HG03378 (cell line): ENCODE measurements around the gene ITIH2.
"Not testable (repeated sequence)": the region's sequence is repeated elsewhere in the genome, so short reads cannot be mapped to it uniquely, and the experiment has no call there.

ENCODE experiments used
- ATAC-seq: cut with Tn5 transposase; IDR thresholded peaks from one replicate; pipeline ENCODE4 v1.9.1; 2021; ENCODE audit warnings: mild to moderate bottlenecking, moderate library complexity; ENCODE audit not compliant: unreplicated experiment

The ITIH2 gene

DNA sequence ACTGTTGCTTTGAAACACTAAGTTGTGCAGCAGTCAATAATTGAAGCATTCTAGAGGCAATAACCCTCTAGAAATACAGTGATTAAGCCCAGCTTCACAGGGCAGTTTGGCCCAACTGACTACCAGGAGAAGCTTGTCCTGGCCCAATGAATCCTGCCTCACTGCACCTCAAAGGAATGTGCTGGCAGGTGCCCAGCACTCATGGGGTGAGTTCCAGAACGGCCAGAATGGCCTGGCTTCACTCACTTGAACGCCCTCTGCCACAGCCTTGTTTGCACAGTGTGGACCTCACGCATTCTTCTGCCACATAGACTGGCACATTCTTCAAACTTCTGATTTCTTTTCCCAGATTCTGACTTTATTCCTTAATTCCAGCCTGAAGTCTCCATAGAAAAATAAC lies 6.6 kb upstream of the ITIH2 start:
- ATAC-seq, result no peak

DNA sequence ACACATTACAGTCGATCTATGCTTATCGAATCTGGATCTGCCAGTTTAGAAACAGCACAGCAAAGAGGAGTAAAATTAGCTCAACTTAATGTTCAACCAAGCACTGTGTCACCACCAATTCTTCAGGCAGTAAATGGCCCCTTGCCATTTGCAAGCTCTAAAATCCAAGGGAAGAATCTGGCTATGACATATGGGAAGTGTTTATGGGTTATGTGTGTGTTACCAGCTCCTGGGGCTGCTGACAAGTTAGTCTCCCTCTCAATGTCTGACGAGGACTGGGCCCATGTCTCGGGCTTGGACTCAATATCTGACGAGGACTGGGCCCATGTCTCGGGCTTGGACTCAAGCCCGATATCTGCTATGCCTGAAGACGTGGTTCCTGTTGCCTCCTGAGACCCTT lies 5.7 kb upstream of the ITIH2 start:
- ATAC-seq, result no peak

DNA sequence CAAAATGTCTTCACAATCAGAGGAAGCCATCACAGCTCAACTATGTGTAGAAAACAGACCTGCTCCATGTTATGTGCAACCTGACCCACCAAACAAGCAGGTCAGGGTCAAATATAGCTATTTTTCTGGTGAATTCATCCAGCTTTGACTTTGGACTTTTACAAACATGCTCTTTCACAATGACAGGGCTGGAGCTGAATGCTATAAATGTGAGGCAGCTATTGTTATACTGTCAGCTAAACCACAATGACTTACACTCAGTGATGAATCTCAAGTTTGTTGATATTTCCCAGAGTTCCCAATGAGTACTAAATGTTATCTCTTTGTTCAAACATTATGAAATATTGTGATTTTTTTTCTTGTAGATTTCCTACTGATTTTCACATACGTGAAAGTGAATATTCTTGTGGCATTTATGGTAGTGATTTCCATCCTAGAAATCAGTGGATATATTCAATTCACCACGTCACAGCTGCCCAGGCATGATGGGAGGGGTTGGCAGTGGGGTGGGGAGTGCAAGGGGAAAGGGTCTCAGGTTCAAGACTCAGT lies 2.5 kb upstream of the ITIH2 start:
- ATAC-seq, result no peak

DNA sequence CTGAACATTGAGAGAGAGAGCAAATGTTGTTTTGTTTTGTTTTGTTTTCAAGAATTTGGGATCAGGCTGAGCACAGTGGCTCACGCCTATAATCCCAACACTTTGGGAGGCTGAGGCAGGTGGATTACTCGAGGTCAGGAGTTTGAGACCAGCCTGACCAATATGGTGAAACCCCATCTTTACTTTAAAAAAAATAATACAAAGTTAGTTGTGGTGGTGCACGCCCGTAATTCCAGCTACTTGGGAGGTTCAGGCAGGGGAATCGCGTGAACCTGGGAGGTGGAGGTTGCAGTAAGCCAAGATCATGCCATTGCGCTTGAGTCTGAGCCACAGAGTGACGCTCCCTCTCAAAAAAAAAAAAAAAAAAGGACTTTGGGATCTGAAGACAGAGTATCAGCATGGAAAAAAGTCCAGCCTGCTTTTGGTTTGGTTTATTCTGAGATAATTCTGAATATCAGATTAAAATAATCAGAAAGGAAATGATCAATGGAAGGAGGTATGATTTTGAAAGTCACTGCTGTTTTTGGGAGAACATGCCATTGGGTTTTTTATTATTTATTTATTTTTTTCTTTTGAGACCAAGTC lies 1.9 kb upstream of the ITIH2 start:
- ATAC-seq, result no peak

DNA sequence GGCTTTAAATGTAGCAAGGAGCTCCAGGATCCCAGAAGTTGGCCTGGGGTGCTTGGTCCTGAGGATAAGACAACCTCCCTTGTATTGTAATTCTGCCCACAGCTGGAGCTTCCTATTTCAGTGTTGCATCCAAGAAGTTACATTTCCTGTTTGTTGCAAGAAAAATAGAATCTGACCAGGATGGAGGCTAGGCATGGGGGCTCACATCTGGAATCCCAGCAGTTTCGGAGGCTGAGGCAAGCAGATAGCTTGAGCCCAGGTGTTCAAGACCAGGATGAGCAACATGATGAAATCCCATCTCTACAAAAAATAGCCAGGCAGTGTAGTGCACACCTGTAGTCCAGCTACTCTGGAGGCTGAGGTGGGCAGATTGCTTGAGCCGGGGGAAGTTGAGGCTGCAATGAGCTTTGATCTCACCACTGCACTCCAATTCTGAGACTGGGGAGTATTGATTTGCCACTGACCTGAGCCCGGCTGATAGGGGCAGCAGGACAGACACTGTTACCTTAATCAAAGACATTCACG lies 766 bp upstream of the ITIH2 start:
- ATAC-seq, result no peak

DNA sequence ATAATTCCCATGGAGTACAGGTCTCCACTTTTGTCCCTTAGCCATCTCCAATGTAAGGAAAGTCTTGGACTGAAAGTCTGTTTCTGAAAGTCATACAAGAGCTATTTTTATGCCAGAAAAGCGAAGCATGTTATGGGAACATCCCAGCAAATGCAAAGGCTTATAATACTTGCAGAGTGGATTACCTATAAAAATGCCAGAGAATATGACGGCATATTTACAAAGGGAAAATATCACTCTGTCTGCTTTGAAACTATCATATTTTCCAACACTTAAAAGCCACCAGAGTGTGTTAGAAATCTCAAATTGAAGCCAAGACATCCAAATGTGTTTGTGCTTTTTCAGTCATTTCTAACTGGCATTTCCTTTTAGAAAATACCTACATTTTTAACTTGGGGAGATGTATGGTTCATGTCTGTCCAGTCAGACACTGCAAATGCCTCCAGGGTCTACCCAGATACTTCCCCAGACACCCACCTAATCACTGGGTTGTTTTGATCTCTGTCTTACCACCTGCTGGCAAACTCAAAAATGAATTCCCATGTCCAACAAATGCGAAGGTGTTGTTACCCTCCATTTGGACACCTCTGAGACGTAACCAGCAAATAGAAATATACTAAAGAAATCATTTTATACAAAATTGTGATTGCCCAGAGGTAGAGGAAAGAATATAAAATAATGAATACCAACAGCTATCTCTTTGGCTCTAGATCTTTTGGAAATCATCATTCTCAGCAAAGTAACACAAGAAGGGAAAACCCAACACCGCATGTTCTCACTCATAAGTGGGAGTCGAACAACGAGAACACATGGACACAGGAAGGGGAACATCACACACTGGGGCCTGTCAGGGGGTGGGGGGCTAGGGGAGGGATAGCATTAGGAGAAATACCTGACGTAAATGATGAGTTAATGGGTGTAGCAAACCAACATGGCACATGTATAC lies 1.2 kb downstream of the ITIH2 start:
- no peak for ATAC-seq

DNA sequence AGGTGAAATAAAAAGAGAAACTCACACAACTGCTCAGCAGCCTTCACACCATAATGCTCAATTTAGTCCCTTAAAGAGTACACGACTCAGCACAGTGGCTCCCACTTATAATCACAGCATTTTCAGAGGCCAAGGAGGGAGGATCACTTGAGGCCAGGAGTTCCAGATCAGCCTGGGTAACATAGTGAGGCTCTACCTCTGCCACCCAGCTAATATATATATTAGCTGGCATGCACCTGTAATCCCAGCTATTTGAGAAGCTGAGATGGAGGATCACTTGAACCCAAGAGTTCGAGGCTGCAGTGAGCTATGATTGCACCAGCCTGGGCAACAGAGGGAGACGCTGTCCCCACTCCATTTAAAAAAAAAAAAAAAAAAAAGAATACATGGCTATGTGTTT lies 2.2 kb downstream of the ITIH2 start:
- no peak for ATAC-seq

DNA sequence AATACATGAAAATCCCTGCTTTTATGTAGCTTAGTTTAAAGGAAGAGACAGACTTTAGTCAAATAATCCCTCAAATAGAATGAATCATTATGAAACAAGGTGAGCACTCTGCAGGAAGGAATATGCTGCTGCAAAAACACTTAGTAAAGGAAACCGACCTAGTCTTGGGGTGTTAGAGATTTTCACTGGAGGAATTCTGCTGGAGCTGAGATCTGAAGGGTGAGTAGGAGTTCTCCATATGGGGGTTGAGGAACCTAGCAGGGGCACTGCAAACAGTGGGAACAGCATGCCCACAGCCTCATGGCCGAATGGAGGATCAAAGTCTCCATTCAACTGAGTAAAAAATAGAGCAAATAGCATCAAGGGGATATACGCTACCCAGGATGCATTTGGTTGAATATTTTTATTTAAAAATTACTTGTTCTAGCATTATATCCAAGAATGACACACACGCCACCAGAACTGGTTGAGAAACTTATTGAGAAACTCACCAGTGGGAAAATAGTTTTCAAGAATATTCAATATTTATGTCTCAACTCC lies 3.5 kb downstream of the ITIH2 start:
- no peak for ATAC-seq

DNA sequence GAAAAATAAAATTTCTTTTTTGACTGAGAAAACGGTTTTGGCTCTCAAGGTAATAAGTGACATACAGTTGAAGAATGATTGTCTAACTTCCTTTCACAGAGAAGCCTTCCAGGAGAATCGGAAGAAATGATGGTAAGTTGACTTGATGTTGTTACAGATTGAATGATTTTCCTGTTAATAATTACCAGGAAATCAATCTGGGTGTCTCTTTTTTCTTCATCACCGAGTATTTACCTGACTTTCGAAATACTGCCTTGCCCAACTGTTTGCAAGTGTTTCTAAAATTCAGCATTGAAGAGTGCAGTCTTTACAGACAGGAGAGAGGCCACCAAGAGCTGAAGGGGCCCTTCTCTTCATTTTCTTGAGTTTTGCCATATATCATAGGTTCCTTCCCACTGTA lies 4.0 kb downstream of the ITIH2 start:
- no peak for ATAC-seq

DNA sequence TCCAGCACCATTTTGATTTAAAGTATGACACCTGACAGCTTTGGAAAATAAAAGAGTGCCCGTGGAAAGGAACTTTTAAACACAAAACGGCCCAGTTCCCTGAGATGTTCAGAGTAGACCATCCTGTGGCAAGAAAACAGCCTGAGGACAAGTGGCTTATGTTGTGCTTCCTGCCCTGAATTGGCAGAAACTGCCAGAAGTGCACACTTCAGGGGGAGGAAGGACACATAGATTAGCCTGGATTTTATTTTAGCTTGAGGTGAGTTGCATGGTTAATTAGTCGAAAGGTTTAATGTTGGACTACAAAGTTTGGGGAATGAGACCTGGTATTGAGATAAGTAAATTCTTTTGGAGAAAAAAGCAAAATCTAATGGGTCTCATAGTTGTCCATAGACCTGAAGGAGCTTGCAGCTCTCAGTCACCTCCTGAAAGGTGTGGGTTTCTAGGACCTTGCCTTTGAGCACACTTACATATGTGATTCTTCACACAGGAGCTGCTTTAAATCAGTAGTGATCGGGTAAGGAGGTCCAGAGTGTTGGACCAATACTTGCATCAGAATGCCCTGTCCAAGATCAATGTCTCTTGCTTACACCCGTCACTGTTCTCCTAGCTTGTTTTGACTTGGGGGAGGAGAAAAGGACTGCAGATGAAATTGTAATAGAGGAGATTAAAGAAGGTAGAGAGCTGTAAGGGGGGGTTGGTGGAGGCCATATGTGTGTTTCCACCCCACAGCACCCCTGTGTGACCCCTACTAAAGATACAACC lies 4.9 kb downstream of the ITIH2 start:
- ATAC-seq, result no peak

DNA sequence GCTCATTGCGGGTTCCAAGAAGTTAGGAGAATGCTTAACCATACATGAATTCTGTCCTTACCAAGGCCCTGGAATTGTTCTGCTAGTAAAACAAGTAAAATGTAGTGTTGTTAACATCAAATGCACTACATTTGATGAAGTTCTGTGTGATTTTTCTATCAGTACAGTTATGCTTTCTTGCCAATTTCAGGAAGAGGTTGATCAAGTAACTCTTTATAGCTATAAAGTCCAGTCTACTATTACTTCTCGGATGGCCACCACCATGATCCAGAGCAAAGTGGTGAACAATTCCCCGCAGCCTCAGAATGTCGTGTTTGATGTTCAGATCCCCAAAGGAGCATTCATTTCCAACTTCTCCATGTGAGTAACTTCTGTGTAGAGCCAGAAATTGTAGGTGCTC lies 5.7 kb downstream of the ITIH2 start:
- ATAC-seq, result no peak

DNA sequence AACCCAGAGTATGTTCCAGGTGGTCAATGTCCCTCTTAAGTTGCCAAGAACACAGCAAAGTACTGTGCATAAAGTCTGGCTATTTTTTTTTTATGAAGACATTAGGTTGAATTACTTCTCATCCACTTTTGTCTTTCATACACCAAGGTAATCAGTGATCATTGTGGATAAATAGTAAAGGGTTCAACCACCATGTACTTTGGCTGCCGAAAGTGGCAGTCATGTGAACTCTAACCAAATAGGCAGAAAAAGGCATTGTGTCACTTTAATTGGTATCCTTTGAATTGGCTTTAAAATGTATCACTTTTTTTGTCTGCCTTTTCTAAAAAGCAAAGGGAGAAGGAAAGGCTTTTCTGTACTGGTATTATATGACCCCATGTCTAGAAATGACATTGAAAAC lies 7.3 kb downstream of the ITIH2 start:
- ATAC-seq, result no peak

DNA sequence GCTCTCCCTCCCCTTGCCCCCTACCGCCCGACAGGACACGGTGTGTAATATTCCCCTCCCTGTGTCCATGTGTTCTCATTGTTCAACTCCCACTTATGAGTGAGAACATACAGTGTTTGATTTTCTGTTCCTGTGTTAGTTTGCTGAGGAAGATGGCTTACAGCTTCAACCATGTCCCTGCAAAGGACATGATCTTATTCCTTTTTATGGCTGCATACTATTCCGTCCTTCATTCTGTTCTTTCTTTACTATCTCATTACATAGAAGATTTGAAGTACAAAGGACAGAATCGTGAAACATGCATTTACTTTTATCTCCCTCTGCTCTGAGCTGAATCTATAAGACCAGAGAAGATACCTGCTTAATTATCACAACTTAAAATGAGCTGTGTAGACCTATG lies 8.0 kb downstream of the ITIH2 start:
- ATAC-seq, result not testable (repeated sequence)

DNA sequence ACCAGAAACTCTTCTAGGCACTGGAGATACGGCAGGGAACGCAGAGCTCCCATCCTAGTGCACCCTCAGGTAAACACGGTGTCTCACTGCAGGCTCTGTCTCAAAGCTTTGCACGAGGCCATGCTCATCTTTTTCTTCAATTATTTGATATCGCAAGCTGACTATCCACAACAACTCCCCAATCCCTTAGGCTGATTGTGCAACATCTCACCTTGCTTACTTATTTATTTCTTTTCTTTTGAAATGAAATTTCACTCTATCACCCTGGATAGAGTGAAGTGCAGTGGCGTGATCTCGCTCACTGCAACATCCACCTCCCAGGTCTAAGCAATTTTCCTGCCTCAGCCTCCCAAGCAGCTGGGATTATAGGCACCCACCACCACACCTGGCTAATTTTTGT lies 12.4 kb downstream of the ITIH2 start:
- no peak for ATAC-seq

DNA sequence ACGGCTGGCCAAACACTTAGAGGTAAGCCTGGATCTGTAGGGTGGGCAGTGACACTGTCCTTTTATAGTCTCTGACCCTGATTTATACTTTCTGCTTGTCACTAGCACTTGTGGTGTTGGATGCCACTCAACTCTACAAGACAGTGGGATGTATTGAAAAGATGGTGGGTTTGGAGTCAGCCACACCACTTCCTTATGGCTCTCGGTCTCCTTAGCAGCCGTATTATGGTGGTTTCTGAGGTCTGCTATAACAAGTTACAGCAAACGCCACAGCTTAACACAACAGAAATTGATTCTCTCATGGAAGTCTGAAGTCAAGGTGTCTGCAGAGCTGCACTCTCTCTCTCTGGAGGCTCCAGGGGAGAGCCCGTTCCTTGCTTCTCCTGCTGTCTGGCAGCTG lies 14.7 kb downstream of the ITIH2 start:
- ATAC-seq, result no peak

DNA sequence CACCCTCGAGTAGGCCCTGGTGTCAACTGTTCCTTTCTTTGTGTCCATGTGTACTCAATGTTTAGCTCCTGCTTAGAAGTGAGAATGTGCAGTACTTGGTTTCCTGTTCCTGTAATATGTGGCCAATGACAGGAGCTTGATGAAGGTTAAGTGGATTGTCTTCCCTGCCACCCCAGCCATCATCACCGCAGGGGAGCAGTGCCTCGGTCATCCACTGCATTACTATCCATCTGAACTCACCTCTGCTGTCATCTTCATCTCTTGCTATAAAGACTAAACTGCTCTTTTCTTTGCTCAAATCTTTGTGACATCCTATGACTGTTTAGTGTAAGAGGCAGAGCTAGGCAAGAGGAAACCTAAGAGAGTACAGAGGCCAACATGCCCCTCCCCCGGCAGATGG lies 15.6 kb downstream of the ITIH2 start:
- ATAC-seq, result no peak

DNA sequence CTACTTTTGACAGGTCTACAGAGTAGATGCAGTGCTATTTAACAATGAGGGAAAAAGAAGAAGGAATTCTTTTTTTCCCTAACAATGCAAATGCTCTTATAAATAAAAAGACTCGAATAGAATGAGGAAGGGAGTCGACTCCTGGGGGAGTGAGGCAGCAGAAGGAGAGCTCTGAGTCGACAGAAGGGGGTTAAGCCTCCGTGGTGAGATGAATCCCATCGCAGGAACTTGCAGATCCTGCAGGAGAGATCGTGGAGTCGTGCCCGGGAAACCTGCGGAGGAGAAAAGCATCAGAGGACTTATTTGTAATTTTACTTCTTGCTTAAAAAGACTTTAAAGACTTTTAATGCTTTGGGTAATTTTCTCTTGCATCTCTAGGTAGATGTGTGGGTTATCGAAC lies 17.4 kb downstream of the ITIH2 start:
- no peak for ATAC-seq

DNA sequence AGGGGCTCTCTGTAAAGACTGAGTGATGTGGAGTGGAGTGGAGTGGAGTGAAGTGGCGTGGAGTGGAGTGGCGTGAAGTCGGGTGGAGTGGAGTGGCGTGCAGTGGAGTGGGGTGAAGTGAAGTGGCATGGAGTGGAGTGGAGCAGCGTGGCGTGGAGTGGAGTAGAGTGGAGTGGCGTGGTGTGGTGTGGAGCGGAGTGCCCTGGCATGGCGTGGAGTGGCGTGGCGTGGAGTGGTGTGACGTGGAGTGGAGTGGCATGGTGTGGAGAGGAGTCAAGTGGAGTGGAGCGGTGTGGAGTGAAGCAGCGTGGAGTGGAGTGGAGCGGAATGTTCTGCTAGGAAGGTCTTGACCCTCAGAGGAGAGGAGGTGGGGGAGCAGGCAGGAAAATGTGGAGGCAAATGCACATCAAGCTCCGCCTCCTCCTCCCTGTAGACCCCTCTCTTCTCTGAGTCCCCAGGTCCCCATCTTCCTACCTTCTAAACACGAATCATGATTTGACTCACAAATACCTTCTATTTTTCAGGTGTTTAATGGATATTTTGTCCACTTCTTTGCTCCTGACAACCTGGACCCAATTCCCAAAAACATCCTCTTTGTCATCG lies 19.9 kb downstream of the ITIH2 start:
- no peak for ATAC-seq

DNA sequence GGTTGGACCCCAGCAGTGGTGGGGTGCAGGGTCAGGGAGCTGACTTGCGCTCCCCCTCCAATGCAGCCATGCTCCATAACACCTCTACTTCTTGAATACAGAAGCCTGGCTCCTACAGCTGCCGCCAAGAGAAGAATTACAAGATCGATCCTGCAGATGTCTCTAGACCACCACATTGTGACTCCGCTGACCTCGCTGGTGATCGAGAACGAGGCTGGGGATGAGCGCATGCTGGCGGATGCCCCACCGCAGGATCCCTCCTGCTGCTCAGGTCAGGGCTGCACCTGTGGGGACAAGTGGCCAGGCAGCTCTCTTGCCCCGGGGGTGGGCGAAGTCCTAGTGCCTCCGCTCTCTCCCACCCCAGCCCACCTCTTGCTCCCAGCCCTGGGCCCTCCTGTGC lies 31.7 kb downstream of the ITIH2 start:
- no peak for ATAC-seq

DNA sequence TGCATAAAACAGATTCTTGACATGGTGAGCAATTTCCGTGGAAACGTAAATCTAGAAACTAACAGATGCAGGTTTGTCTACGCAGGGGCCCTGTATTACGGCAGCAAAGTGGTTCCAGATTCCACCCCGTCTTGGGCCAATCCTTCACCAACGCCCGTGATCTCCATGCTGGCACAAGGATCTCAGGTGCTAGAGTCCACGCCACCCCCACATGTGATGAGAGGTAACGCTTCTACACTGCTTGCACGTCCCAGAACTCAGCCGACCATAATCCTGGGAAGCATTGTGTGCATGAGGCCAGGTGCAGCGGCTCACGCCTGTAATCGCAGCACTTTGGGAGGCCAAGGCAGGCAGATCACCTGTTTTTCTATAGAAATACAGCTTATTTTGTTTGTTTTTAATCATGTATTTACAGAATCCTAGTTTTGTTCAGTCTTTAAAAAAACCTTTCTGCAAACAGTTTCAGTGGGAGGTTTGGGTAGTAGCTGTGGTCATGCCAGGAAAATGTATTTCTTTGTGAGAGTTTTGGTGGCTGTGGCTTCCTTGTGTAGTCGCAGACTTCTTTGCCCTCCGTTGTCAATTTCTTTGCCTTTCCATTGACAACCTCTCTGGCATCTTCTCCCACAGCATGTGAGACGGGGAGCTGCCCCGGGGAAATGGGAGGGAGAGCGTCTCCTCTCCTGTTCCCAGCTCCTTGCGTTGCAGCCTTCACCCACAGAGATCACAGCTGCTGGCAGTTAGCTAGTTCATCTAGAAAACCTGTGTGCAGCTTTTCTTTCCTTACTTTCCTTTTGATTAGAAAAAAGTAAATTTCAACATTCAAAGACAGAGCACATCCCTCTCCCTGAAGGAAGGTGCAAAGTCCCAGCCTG lies 35.7 kb downstream of the ITIH2 start:
- no peak for ATAC-seq
